ENCODE measurements around the gene SLC35A4. TPM values are rescaled to one million over a fixed set of nuclear protein-coding genes. Genes with fewer than 3 reads are reported as not detected.

The SLC35A4 gene
- total RNA-seq, 2 donors from 2014 or later = 61.6 to 68.9 TPM

DNA sequence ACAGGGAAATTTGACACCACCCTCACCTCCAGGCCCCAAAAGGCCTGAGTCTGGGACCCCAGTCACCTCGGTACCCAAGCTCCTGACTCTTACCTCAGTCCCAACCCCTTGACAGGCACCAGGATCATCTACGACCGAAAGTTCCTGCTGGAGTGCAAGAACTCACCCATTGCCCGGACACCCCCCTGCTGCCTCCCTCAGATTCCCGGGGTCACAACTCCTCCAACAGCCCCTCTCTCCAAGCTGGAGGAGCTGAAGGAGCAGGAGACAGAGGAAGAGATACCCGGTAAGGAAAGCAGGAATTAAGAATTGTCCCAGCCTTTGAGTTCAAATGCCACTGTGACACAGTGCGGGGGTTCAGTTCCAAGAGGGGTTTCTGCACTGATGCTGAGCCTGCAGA is 15.8 kb upstream of the SLC35A4 start:
- Mint-ChIP-seq H3K27ac (peak overlapping the region; percentile 95), H3K4me3 (no peak overlapping the region), H3K9me3 (no peaks in the 10 kb centered on the region), H3K4me1 (peaks cover 21% of the 10 kb centered on the region), H3K36me3 (ENCODE audit: low read depth) (peaks cover 51% of the 10 kb centered on the region), H3K27me3 (ENCODE audit: insufficient read depth) (no peaks in the 10 kb centered on the region)
- peaks cover 72% of the 10 kb centered on the region for H3K36me3 ChIP-seq (ENCODE audit: control insufficient read depth, insufficient read depth, low read length)
- no peaks in the 10 kb centered on the region for H3K9me3 ChIP-seq (ENCODE audit: control insufficient read depth, low read length)
- peaks cover 18% of the 10 kb centered on the region for H3K4me1 ChIP-seq (ENCODE audit: control insufficient read depth, insufficient read depth, low read length)
- no peak overlapping the region for H3K4me3 ChIP-seq (ENCODE audit: low read length)
- no peak overlapping the region for H3K27ac ChIP-seq (ENCODE audit: low read depth, low read length)
- no peak for DNase-seq
- 88 to 100% methylated on average over 2 to 7 of the region's 7 CpGs for WGBS, 2 experiments (ENCODE audit: insufficient coverage in 1 of 2, insufficient read length in 1 of 2)
- H3K9ac ChIP-seq (ENCODE audit: extremely low read depth, low read length, poor library complexity, severe bottlenecking) = no peak overlapping the region
- no peaks in the 10 kb centered on the region for H3K27me3 ChIP-seq (ENCODE audit: control insufficient read depth, insufficient read depth, low read length, poor library complexity, severe bottlenecking)
- TF ChIP-seq CTCF (conservative IDR thresholded peaks at IDR 0.05) = no peak

- Histone ChIP-seq H3K4me3 (ENCODE audit: low read length) (no peak overlapping the region), H3K4me1 (ENCODE audit: control insufficient read depth, insufficient read depth, low read length) (peaks cover 18% of the 10 kb centered on the region), H3K27me3 (ENCODE audit: control insufficient read depth, insufficient read depth, low read length, poor library complexity, severe bottlenecking) (no peaks in the 10 kb centered on the region), H3K36me3 (ENCODE audit: control insufficient read depth, insufficient read depth, low read length) (peaks cover 72% of the 10 kb centered on the region), H3K9me3 (ENCODE audit: control insufficient read depth, low read length) (no peaks in the 10 kb centered on the region), H3K27ac (ENCODE audit: low read depth, low read length) (no peak overlapping the region), H3K9ac (ENCODE audit: extremely low read depth, low read length, poor library complexity, severe bottlenecking) (no peak overlapping the region)
- DNase-seq = peak; percentile 36
- Mint-ChIP-seq H3K9me3 (no peaks in the 10 kb centered on the region), H3K4me3 (no peak overlapping the region), H3K36me3 (ENCODE audit: low read depth) (peaks cover 50% of the 10 kb centered on the region), H3K27ac (peak overlapping the region; percentile 95), H3K27me3 (ENCODE audit: insufficient read depth) (no peaks in the 10 kb centered on the region), H3K4me1 (peaks cover 25% of the 10 kb centered on the region)
- WGBS, 2 experiments (ENCODE audit: insufficient coverage in 1 of 2, insufficient read length in 1 of 2) = 93 to 96% methylated on average over 3 of the region's 3 CpGs
- no peak for TF ChIP-seq CTCF (conservative IDR thresholded peaks at IDR 0.05)
Measured at GRCh38 chr5:140549237-140550144, 15.1 kb upstream of the SLC35A4 start.

GRCh38 chr5:140550147-140551079 is 14.2 kb upstream of the SLC35A4 start:
- no peak overlapping the region for H3K9ac ChIP-seq (ENCODE audit: extremely low read depth, low read length, poor library complexity, severe bottlenecking)
- Mint-ChIP-seq H3K27ac (no peak overlapping the region), H3K9me3 (no peaks in the 10 kb centered on the region), H3K36me3 (ENCODE audit: low read depth) (peaks cover 50% of the 10 kb centered on the region), H3K4me1 (peaks cover 26% of the 10 kb centered on the region), H3K27me3 (ENCODE audit: insufficient read depth) (no peaks in the 10 kb centered on the region), H3K4me3 (no peak overlapping the region)
- TF ChIP-seq CTCF (conservative IDR thresholded peaks at IDR 0.05) = no peak
- H3K4me1 ChIP-seq (ENCODE audit: control insufficient read depth, insufficient read depth, low read length) = peaks cover 18% of the 10 kb centered on the region
- peak; percentile 31 for DNase-seq
- WGBS, 2 experiments (ENCODE audit: insufficient coverage in 1 of 2, insufficient read length in 1 of 2) = 94 to 100% methylated on average over 9 to 11 of the region's 11 CpGs
- no peak overlapping the region for H3K27ac ChIP-seq (ENCODE audit: low read depth, low read length)
- peaks cover 69% of the 10 kb centered on the region for H3K36me3 ChIP-seq (ENCODE audit: control insufficient read depth, insufficient read depth, low read length)
- H3K27me3 ChIP-seq (ENCODE audit: control insufficient read depth, insufficient read depth, low read length, poor library complexity, severe bottlenecking) = no peaks in the 10 kb centered on the region
- H3K4me3 ChIP-seq (ENCODE audit: low read length) = no peak overlapping the region
- H3K9me3 ChIP-seq (ENCODE audit: control insufficient read depth, low read length) = no peaks in the 10 kb centered on the region

Data from endodermal cell (in vitro differentiated cells).